Neural cell (in vitro differentiated cells): Measurements from ENCODE around the gene SCAI.

Experiments used
- EP300 ChIP-seq: fragments of 450-650 bp; conservative IDR thresholded peaks from 2 replicates; pipeline ENCODE4 v1.6.1; 2014; ENCODE audit warnings: antibody characterized with exemption, mild to moderate bottlenecking, moderate library complexity; ENCODE audit not compliant: poor library complexity, severe bottlenecking
- EZH2 ChIP-seq: fragments of 200-600, 300-800 bp; shearing (Covaris generic), sonication (generic); IDR thresholded peaks from 2 replicates; pipeline ENCODE4 v1.6.1; 2014; ENCODE audit warnings: antibody characterized with exemption, low read length, borderline replicate concordance, mild to moderate bottlenecking; ENCODE audit not compliant: insufficient read depth, poor library complexity, severe bottlenecking
- MXI1 ChIP-seq: fragments of 450-650 bp; conservative IDR thresholded peaks from 2 replicates; pipeline ENCODE4 v1.6.1; 2014; ENCODE audit warnings: antibody characterized with exemption, mild to moderate bottlenecking; ENCODE audit not compliant: poor library complexity, severe bottlenecking
- POLR2AphosphoS5 ChIP-seq: IDR thresholded peaks from 2 replicates; pipeline ENCODE4 v1.6.1; 2012
- RAD21 ChIP-seq: fragments of 450-650 bp; conservative IDR thresholded peaks from 2 replicates; pipeline ENCODE4 v1.6.1; 2014; ENCODE audit warnings: antibody characterized with exemption, mild to moderate bottlenecking, moderate library complexity
- SMC3 ChIP-seq: fragments of 450-650 bp; conservative IDR thresholded peaks from 2 replicates; pipeline ENCODE4 v1.6.1; 2014; ENCODE audit warnings: antibody characterized with exemption, mild to moderate bottlenecking, moderate library complexity; ENCODE audit not compliant: poor library complexity
- TF ChIP-seq, protein P1 (sequence below): fragments of 450-650 bp; IDR thresholded peaks from 2 replicates; pipeline ENCODE4 v1.5.1; 2014; ENCODE audit warnings: antibody characterized with exemption, mild to moderate bottlenecking, moderate library complexity; ENCODE audit not compliant: poor library complexity, severe bottlenecking
- TF ChIP-seq, protein P2 (sequence below): IDR thresholded peaks from 2 replicates; pipeline ENCODE4 v1.6.1; 2012; ENCODE audit warnings: borderline replicate concordance

DNA sequence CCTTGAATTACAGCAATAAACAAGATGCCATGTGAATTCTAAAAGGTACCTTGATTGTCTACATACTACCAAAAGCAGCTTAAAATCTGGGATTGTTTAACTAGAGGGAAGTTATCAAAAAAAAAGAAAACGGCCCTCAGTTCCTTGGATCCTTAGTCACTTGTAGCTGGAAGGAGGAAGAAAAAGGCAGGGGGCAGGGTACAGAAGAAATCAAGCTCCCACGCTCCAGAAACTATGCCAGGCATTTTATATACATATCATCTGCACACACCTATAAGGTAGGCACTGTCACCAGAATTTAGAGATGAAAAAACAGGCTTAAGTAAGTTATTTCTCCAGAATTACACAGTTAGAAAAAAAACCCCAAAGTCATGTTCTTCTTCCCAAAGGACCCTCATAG is 63.4 kb downstream of the SCAI start:
- TF ChIP-seq EZH2 (no peak), SMC3 (no peak), POLR2AphosphoS5 (no peak), MXI1 (no peak), RAD21 (no peak), EP300 (no peak)
- TF ChIP-seq, protein P1, sequence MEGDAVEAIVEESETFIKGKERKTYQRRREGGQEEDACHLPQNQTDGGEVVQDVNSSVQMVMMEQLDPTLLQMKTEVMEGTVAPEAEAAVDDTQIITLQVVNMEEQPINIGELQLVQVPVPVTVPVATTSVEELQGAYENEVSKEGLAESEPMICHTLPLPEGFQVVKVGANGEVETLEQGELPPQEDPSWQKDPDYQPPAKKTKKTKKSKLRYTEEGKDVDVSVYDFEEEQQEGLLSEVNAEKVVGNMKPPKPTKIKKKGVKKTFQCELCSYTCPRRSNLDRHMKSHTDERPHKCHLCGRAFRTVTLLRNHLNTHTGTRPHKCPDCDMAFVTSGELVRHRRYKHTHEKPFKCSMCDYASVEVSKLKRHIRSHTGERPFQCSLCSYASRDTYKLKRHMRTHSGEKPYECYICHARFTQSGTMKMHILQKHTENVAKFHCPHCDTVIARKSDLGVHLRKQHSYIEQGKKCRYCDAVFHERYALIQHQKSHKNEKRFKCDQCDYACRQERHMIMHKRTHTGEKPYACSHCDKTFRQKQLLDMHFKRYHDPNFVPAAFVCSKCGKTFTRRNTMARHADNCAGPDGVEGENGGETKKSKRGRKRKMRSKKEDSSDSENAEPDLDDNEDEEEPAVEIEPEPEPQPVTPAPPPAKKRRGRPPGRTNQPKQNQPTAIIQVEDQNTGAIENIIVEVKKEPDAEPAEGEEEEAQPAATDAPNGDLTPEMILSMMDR = no peak
- TF ChIP-seq, protein P2, sequence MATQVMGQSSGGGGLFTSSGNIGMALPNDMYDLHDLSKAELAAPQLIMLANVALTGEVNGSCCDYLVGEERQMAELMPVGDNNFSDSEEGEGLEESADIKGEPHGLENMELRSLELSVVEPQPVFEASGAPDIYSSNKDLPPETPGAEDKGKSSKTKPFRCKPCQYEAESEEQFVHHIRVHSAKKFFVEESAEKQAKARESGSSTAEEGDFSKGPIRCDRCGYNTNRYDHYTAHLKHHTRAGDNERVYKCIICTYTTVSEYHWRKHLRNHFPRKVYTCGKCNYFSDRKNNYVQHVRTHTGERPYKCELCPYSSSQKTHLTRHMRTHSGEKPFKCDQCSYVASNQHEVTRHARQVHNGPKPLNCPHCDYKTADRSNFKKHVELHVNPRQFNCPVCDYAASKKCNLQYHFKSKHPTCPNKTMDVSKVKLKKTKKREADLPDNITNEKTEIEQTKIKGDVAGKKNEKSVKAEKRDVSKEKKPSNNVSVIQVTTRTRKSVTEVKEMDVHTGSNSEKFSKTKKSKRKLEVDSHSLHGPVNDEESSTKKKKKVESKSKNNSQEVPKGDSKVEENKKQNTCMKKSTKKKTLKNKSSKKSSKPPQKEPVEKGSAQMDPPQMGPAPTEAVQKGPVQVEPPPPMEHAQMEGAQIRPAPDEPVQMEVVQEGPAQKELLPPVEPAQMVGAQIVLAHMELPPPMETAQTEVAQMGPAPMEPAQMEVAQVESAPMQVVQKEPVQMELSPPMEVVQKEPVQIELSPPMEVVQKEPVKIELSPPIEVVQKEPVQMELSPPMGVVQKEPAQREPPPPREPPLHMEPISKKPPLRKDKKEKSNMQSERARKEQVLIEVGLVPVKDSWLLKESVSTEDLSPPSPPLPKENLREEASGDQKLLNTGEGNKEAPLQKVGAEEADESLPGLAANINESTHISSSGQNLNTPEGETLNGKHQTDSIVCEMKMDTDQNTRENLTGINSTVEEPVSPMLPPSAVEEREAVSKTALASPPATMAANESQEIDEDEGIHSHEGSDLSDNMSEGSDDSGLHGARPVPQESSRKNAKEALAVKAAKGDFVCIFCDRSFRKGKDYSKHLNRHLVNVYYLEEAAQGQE = no peak
